DND-41 (cell line): ENCODE measurements around the gene ATP1A3.

ENCODE experiments used
- ATAC-seq: fragments of 200-7000 bp; cut with Tn5 transposase; 3 replicates; pipeline ENCODE4 v1.9.1; 2021; ENCODE audit warnings: low read depth; ENCODE audit not compliant: insufficient read depth
- DNase-seq: peaks from one replicate; pipeline ENCODE4 v3.0.0-alpha.2; 2020
- H2AFZ ChIP-seq: 2 replicates; pipeline ENCODE4 v1.6.0; 2012; ENCODE audit warnings: low read depth, low read length
- H3K27ac ChIP-seq: 2 replicates; pipeline ENCODE4 v1.5.1; 2012; ENCODE audit warnings: low read length, inconsistent platforms
- H3K27me3 ChIP-seq: fragments of 200-600 bp; sonication (generic); 2 replicates; pipeline ENCODE4 v1.6.0; 2012; ENCODE audit warnings: low read length, mild to moderate bottlenecking, inconsistent platforms; ENCODE audit not compliant: insufficient read depth, poor library complexity
- H3K36me3 ChIP-seq: 2 replicates; pipeline ENCODE4 v1.5.1; 2012; ENCODE audit warnings: low read length, inconsistent platforms; ENCODE audit not compliant: insufficient read depth
- H3K4me1 ChIP-seq: 2 replicates; pipeline ENCODE4 v1.5.1; 2012; ENCODE audit warnings: mild to moderate bottlenecking, low read length; ENCODE audit not compliant: insufficient read depth
- H3K4me2 ChIP-seq: 2 replicates; pipeline ENCODE4 v1.6.0; 2012; ENCODE audit warnings: mild to moderate bottlenecking, moderate library complexity, low read length, inconsistent platforms; ENCODE audit not compliant: insufficient read depth
- H3K4me3 ChIP-seq, 2 experiments: fragments of 200-600 bp in 1 of 2; shearing (Covaris generic) in 1 of 2; 2 replicates each; pipeline ENCODE4 v1.5.1; 2012 to 2016; ENCODE audit warnings: inconsistent platforms in 2 of 2, low read length in 2 of 2, mild to moderate bottlenecking in 2 of 2, low read depth in 1 of 2, moderate library complexity in 1 of 2
- H3K79me2 ChIP-seq: 2 replicates; pipeline ENCODE4 v1.6.0; 2012; ENCODE audit warnings: low read length, inconsistent platforms; ENCODE audit not compliant: insufficient read depth
- H3K9ac ChIP-seq: 2 replicates; pipeline ENCODE4 v1.6.0; 2012; ENCODE audit warnings: low read depth, mild to moderate bottlenecking, inconsistent platforms, low read length, moderate library complexity
- H3K9me3 ChIP-seq: 2 replicates; pipeline ENCODE4 v1.5.1; 2012; ENCODE audit warnings: low read length, moderate library complexity, mild to moderate bottlenecking, inconsistent platforms; ENCODE audit not compliant: insufficient read depth, severe bottlenecking
- H4K20me1 ChIP-seq: 2 replicates; pipeline ENCODE4 v1.6.0; 2012; ENCODE audit warnings: low read length; ENCODE audit not compliant: insufficient read depth
- EZH2 ChIP-seq: IDR thresholded peaks from 3 replicates; pipeline ENCODE4 v1.6.1; 2012; ENCODE audit warnings: borderline replicate concordance, low read depth, mild to moderate bottlenecking, moderate library complexity, low read length, inconsistent platforms; ENCODE audit not compliant: severe bottlenecking
- TF ChIP-seq, protein P1 (sequence below): IDR thresholded peaks from 2 replicates; pipeline ENCODE4 v1.5.1; 2012; ENCODE audit warnings: borderline replicate concordance, low read length, moderate library complexity, mild to moderate bottlenecking; ENCODE audit not compliant: poor library complexity, severe bottlenecking; ENCODE audit errors: extremely low read depth

Gene ATP1A3

DNA sequence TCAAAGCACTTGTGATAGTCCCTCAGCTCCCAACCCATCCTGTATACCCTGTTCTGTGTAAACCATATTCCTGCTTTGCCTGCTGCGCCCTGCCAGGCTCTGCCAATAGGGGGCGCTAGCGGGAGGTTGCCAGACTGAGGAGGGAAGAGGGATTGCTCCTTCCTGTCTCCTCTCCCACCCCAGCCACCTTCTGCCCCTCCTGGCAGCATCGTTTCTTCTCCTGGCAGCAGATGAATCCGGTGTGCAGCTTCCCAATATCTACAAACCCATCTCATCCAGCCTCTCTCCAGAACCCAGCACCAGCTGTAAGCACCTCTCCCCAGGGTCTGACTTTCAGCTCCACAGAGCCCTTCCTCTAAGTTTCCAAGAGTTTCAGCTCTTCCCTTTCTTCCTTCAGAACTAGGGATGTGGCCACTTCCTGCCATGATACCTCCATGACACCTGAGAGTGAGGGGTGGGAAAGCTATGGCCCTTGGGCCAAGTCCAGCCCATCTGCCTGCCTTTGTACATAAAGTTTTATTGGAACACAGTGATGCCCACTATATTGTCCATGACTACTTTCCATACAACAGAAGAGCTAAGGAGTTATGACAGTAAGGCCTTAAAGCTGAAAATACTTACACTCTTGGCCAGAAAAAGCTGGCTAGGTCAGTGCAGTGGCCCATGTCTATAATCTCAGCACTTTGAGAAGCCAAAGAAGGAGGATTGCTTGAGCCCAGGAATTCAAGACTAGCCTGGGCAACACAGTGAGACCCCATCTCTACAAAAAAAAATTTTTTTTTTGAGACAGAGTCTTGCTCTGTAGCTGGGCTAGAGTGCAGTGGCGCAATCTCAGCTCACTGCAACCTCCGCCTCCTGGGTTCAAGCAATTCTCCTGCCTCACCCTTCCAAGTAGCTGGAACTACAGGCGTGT lies 34.5 kb upstream of the ATP1A3 start:
- H4K20me1 ChIP-seq = no peaks in the 10 kb centered on the region
- ATAC-seq (no peak), DNase-seq (peak; percentile 59)
- H3K36me3 ChIP-seq = no peaks in the 10 kb centered on the region
- TF ChIP-seq, protein P1, sequence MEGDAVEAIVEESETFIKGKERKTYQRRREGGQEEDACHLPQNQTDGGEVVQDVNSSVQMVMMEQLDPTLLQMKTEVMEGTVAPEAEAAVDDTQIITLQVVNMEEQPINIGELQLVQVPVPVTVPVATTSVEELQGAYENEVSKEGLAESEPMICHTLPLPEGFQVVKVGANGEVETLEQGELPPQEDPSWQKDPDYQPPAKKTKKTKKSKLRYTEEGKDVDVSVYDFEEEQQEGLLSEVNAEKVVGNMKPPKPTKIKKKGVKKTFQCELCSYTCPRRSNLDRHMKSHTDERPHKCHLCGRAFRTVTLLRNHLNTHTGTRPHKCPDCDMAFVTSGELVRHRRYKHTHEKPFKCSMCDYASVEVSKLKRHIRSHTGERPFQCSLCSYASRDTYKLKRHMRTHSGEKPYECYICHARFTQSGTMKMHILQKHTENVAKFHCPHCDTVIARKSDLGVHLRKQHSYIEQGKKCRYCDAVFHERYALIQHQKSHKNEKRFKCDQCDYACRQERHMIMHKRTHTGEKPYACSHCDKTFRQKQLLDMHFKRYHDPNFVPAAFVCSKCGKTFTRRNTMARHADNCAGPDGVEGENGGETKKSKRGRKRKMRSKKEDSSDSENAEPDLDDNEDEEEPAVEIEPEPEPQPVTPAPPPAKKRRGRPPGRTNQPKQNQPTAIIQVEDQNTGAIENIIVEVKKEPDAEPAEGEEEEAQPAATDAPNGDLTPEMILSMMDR = peak; percentile 92
- no peak for TF ChIP-seq EZH2
- H2AFZ ChIP-seq = no peak overlapping the region
- H3K9ac ChIP-seq = no peak overlapping the region
- H3K27me3 ChIP-seq = no peaks in the 10 kb centered on the region
- no peaks in the 10 kb centered on the region for H3K4me1 ChIP-seq
- H3K4me2 ChIP-seq = no peak overlapping the region
- H3K27ac ChIP-seq = no peak overlapping the region
- peak overlapping the region in 1 of 2 experiments; percentile 11; a peak in 1 of 4 replicates for H3K4me3 ChIP-seq
- no peaks in the 10 kb centered on the region for H3K9me3 ChIP-seq
- H3K79me2 ChIP-seq = no peaks in the 10 kb centered on the region

DNA sequence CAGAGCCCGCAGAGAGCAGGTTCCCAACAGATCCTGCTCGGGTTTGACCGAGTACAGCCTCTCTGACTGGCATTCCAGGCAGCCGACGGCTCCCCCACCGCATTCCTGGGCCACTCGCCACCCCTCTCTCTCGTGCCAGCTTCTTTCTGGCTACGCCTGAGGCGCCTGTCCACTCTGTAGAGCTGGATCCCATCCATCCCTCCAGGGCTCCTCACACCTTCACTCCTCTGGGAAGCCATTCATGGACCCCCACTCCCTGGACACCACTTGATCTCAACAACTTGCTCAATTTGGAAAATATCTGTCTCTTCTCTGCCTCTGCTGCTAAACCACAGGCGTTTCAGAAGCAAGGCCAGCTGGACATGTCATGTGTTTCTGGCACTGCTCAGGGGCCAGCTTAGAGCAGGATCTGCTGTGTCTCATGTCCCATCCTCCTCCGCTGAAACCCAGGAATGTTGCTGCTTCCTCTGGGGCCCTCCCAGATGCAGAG lies 30.6 kb upstream of the ATP1A3 start:
- no peak for DNase-seq
- ATAC-seq = no peak
- Histone ChIP-seq H3K27me3 (no peaks in the 10 kb centered on the region), H3K79me2 (no peaks in the 10 kb centered on the region), H3K9ac (no peak overlapping the region), H3K27ac (no peak overlapping the region), H2AFZ (no peak overlapping the region), H3K4me1 (peaks cover 24% of the 10 kb centered on the region), H3K9me3 (no peaks in the 10 kb centered on the region), H3K36me3 (no peaks in the 10 kb centered on the region), H4K20me1 (no peaks in the 10 kb centered on the region), H3K4me3 (no peak overlapping the region), H3K4me2 (no peak overlapping the region)
- TF ChIP-seq EZH2 = no peak
- TF ChIP-seq, protein P1 = no peak

DNA sequence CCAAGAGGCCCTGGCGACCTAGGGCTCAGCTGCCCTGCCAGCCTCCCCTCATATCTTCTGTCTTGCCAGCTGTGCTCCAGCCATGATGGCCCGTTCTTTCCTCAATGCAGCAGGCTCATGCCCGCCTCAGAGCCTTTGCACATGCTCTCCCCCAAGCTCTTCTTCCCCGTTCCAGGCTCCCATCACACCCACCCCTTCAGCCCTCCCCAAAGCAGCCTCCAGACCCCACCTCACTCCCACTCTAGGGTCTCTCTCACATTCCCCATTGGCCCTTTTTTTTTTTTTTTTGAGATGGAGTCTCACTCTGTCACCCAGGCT lies 29.9 kb upstream of the ATP1A3 start:
- peaks cover 24% of the 10 kb centered on the region for H3K4me1 ChIP-seq
- no peak overlapping the region for H3K9ac ChIP-seq
- H3K27me3 ChIP-seq = no peaks in the 10 kb centered on the region
- H3K4me2 ChIP-seq = no peak overlapping the region
- no peaks in the 10 kb centered on the region for H3K9me3 ChIP-seq
- H2AFZ ChIP-seq = no peak overlapping the region
- H4K20me1 ChIP-seq = no peaks in the 10 kb centered on the region
- no peak overlapping the region for H3K4me3 ChIP-seq
- no peaks in the 10 kb centered on the region for H3K36me3 ChIP-seq
- H3K27ac ChIP-seq = no peak overlapping the region
- no peak for TF ChIP-seq EZH2
- TF ChIP-seq, protein P1 = no peak
- ATAC-seq = no peak
- no peaks in the 10 kb centered on the region for H3K79me2 ChIP-seq
- DNase-seq = no peak
